Ishikawa (cell line): Measurements from ENCODE around the gene APOL2.

Source experiments
- CREB1 ChIP-seq: IDR thresholded peaks from 2 replicates; pipeline ENCODE4 v1.6.1; 2012; ENCODE audit warnings: low read depth
- EGR1 ChIP-seq: IDR thresholded peaks from 2 replicates; pipeline ENCODE4 v1.6.1; 2012
- FOXM1 ChIP-seq: IDR thresholded peaks from 2 replicates; pipeline ENCODE4 v1.6.1; 2012; ENCODE audit warnings: low read depth, borderline replicate concordance
- MAX ChIP-seq: IDR thresholded peaks from 2 replicates; pipeline ENCODE4 v1.6.1; 2012
- REST ChIP-seq: IDR thresholded peaks from 2 replicates; pipeline ENCODE4 v1.6.1; 2012; ENCODE audit warnings: low read depth, mild to moderate bottlenecking
- TAF1 ChIP-seq: IDR thresholded peaks from 2 replicates; pipeline ENCODE4 v1.6.1; 2012; ENCODE audit warnings: low read depth, mild to moderate bottlenecking
- TCF12 ChIP-seq: IDR thresholded peaks from 2 replicates; pipeline ENCODE4 v1.6.1; 2012; ENCODE audit warnings: low read depth
- ZBTB7A ChIP-seq: IDR thresholded peaks from 2 replicates; pipeline ENCODE4 v1.6.1; 2012; ENCODE audit warnings: low read depth

DNA sequence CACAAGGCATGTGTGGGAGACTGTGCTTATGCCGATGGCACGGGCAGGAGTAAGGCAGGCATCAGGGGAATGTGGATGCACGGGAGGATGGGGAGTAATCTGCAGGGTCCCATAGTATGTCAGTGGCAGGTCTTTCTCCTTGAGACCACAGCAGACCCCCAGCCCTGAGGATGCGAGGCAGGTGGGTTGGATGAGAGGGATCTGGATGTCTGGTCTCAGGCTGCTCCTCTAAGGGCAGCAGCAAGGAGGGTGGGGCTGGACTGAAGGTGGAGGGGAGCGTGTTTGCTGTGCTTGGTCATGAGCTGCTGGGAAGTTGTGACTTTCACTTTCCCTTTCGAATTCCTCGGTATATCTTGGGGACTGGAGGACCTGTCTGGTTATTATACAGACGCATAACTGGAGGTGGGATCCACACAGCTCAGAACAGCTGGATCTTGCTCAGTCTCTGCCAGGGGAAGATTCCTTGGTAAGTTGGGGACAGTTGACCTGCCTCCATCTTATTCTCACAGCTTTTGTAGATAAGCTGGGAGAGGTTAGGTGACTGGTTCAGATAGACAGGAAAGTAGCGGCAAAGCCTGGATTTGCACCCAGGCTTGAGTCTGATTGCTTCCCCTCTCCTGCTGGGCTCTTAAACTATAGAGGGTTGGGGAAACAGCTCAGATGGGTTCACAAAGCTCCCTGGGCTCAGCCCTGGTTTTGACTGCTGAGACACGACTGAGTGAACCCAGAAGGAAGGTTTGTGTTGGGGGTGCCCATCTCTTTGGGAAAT is 13.6 kb upstream of the APOL2 start, which contains the start of gene APOL1:
- TF ChIP-seq FOXM1 (no peak), ZBTB7A (no peak), TAF1 (no peak), REST (no peak), CREB1 (no peak), EGR1 (no peak), TCF12 (no peak), MAX (no peak)
